Right lobe of liver (tissue), 4 donors: ENCODE data around the gene AKAIN1.

Source experiments
- POLR2A ChIP-seq: fragments of 450-650 bp; IDR thresholded peaks from one replicate; pipeline ENCODE4 v1.6.1; 2017; ENCODE audit warnings: antibody characterized with exemption, mild to moderate bottlenecking
- TF ChIP-seq, protein P1 (sequence below), 4 donors: fragments of 200-600 bp in 3 of 4; fragments of 450-650 bp in 1 of 4; IDR thresholded peaks; one replicate each; pipeline versions ENCODE4 v1.5.1 to v1.8.0; 2016 to 2022; ENCODE audit warnings: antibody characterized with exemption in 4 of 4, mild to moderate bottlenecking in 2 of 4
- donor health status: DM: no; HTN: no; CAD: no.
- donor health status: DM: no; HTN: no; CAD: no.
- donor health status: DM: no; HTN: yes; CAD: no.

DNA sequence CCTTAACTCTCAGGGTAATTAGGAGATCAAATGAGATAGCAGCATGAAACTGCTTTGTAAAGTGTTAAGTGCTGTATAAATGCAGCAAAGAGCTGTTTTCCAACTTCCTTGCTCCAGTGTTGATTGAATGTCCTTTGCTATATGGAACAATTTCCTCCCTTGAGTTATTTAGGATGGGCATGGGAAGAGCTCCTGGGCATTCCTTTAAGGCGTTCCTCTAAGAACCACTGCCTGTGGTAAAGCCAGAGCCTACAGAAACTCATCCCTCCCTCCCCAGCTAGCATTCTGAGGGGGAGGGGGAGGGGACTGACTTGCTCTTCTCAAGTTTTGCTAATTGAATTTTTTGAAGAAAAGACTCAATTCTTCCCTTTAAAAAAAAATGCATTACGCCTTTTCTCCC lies 1.4 kb downstream of the AKAIN1 start:
- TF ChIP-seq, protein P1, sequence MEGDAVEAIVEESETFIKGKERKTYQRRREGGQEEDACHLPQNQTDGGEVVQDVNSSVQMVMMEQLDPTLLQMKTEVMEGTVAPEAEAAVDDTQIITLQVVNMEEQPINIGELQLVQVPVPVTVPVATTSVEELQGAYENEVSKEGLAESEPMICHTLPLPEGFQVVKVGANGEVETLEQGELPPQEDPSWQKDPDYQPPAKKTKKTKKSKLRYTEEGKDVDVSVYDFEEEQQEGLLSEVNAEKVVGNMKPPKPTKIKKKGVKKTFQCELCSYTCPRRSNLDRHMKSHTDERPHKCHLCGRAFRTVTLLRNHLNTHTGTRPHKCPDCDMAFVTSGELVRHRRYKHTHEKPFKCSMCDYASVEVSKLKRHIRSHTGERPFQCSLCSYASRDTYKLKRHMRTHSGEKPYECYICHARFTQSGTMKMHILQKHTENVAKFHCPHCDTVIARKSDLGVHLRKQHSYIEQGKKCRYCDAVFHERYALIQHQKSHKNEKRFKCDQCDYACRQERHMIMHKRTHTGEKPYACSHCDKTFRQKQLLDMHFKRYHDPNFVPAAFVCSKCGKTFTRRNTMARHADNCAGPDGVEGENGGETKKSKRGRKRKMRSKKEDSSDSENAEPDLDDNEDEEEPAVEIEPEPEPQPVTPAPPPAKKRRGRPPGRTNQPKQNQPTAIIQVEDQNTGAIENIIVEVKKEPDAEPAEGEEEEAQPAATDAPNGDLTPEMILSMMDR (IDR thresholded peaks at IDR 0.05): no peak
- no peak for TF ChIP-seq POLR2A
